GM18909 (cell line): ENCODE data around the gene ABCA4.
"Not testable (repeated sequence)": the region's sequence is repeated elsewhere in the genome, so short reads cannot be mapped to it uniquely, and the experiment has no call there.

ENCODE experiments used
- ATAC-seq: cut with Tn5 transposase; IDR thresholded peaks from one replicate; pipeline ENCODE4 v1.9.1; 2021; ENCODE audit warnings: mild to moderate bottlenecking; ENCODE audit not compliant: unreplicated experiment, poor library complexity

Gene ABCA4

GRCh38 chr1:94120991-94121390, at the start of gene ABCA4:
ABCA4 (minus strand) TSS chr1:94121148; CDS start chr1:94121045, 103 bp downstream.
- no peak for ATAC-seq

GRCh38 chr1:94169126-94169525, 48.2 kb upstream of the ABCA4 start:
- no peak for ATAC-seq

GRCh38 chr1:94165843-94166242, 44.9 kb upstream of the ABCA4 start:
- no peak for ATAC-seq

DNA sequence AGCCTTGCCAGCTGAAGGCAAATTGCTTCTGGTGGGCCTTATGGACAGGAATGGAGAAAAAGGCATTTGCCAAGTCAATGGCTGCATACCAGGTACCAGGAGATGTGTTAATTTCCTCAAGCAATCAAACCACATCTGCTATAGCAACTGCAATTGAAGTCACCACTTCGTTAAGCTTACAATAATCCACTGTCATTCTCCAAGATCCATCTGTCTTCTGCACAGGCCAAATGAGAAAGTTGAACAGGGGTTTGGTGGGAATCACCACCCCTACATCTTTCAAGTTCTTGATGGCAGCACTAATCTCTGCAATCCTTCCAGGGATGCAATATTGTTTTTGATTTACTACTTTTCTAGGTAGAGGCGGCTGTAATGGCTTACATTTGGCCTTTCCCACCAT, 43.9 kb upstream of the ABCA4 start:
- ATAC-seq: not testable (repeated sequence)

DNA sequence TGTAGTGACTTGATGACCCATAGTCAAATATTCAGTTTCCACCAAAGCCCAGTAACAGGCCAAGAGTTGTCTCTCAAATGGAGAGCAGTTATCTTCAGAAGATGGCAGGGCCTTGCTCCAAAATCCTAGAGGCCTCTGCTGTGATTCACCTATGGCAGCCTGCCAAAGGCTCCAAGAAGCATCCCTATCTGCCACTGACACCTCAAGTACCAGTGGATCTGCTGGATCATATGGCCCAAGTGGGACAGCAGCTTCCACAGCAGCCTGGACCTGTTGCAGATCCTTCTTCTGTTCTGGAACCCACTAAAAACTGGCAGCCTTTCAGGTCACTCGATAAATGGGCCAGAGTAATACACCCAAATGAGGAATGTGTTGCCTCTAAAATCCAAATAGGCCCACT, 43.2 kb upstream of the ABCA4 start:
- ATAC-seq: not testable (repeated sequence)

GRCh38 chr1:94163249-94163648, 42.3 kb upstream of the ABCA4 start:
- not testable (repeated sequence) for ATAC-seq

DNA sequence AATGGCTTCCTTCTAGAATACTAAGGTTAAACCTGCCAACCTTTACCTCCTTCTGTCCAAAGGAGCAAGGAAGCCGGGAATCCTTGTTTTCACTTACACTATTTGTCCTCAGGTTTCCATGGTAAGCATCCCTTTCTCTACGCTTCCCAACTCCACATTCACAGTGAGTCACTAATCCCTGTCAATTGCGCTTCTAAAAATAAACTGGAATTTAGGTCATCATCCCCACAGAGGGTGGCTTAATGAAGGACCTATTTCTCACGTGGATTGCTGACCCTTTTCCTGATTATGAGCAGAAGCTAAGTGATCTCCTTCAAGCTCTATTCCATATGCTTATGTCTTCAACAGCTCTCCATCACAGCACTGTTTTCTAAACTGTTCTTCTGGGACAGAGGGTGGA, 39.9 kb upstream of the ABCA4 start:
- ATAC-seq: no peak

GRCh38 chr1:94156096-94156625, 35.2 kb upstream of the ABCA4 start:
- no peak for ATAC-seq

DNA sequence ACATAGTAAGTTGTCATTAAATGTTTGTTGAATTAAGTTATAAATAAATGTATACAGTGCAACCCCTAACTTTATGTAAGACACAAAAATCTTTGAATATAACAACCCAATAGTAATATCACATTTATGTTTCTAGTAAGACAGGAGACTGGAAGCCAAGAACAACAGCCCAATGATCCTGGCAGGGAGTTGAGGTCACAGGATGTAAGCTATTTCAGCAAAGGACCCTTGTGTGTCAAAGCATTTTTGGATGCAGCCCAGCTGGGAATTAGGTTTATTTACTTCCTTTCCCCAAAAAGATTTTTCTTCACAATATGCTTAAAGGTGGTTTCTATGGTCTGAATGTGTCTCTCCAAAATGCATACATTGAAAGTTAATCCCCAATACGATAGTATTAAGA, 34.0 kb upstream of the ABCA4 start:
- ATAC-seq: no peak

DNA sequence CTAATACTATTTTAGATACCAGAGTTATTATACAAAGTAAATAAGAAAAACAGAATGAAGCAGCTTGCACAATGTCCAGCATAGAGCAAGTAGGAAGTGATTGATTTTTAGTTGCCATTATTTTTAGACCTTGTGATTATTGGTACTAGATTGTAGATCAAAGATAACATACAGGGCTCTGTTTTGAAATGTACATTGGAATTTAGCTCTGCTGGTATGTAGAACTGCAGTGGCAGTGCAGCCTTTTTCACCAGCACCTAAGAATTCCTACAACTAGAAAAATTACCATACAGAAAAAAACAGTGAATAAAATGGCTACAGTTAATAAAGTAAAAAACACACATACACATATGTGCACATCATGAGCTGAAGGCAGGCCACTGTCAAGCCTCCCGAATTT, 32.2 kb upstream of the ABCA4 start:
- ATAC-seq: no peak

GRCh38 chr1:94149166-94149565, 28.2 kb upstream of the ABCA4 start:
- ATAC-seq: not testable (repeated sequence)

GRCh38 chr1:94146273-94146672, 25.3 kb upstream of the ABCA4 start:
- no peak for ATAC-seq

DNA sequence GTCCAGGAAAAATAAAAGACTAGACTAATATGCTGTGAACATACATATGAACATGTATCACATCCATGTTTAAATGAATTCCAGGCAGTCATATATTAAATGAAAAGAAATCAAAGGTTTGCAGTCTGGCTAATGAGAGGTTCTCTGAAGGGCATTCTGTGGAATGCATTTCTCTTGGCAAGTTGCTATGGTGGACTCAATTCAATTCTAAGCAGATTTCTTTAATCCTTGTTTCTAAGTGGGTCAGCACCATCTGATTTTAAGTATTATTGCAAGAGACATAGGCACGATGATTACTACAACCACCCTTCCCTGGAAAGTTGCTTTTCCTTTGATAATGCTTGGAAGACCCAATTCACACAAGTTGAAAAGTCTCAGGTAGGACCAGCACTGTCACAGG, 23.9 kb upstream of the ABCA4 start:
- ATAC-seq: no peak

DNA sequence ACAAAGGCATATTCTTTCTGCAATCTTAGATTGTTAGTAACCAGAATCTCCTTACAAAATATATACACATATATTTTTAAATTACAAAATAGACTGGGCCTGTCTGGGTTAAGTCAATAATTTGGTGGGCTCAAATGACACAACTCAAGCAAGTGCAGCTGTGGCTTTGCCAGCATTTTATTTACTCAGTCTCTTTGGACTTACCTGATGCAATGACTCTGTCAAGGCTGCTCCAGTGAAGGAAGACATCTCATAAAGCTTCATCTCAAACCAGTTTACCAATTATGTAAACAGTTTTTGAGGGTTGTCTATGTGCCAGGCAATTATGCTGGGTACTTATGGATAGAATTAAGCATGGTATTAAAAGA, 22.8 kb upstream of the ABCA4 start:
- ATAC-seq: no peak

DNA sequence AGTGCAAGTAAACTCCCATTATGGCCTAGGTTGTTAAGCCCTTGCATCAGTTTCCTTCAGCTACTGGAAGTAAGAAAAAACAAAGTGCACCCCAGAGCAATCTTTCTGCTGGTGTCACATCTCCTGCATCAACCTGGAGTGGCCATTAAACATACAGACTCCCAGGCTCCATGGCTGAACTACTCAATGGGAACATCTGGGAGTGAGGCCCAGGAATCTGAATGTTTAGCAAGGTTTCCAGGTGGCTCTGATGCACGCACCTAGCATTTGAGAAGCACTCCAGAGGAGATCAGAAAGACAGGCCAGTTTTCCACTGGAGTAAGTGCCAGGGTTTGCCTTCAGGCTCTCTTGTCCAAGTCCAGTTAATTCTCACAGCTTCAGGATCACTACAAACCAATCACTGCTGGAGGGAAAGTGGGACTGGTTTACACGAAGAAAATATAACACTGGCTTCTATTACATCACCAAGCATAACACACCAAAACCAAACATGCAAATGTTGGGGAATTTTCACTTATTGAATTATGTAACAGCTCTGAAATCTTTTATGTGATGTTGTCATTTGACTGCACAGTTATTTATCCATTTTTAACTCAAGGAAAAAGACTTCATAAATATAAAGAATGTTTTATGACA, 22.3 kb upstream of the ABCA4 start:
- ATAC-seq: no peak

DNA sequence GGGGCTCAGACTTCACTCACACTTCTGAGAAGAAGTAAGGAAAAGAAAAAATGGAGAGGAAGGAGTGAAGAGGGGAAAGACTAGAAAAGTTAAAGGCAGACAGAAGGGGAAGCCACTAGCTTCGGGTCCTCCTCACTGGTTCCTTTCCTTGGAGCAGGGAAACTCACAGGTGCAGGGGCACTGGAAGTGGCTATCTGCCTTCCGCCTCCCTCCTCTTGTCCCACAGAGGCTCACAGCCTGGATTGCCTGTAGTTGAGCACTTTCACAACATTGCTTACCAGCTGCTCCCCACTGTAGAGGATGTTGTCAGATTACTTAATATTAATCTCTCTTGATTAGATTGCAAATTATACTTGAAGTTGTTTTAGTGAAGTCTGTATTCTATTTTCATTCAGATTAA, 21.6 kb upstream of the ABCA4 start:
- ATAC-seq: no peak

- ATAC-seq: no peak
Observed at GRCh38 chr1:94142022-94142421, 21.1 kb upstream of the ABCA4 start.

DNA sequence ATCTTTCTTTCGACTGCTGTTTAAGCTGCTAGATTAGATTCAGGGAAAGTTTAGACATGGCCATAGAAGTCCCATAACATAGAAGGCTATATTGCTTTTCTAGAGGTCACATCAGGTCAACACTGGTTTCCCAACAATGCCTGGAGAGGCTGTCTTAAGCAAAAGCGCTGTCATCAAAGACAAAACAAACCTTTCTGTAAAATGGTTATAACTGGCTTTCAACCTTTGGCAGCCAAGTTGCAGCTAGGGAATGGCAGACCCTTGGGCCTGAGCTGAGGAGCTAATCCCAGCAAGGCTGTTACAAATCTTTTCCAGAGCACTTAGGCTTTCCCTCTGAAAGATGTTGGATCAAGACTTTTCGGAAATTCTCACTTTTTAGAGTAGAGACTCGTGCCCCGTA, 11.2 kb upstream of the ABCA4 start:
- ATAC-seq: no peak

GRCh38 chr1:94130851-94131595, 10.1 kb upstream of the ABCA4 start:
- no peak for ATAC-seq

DNA sequence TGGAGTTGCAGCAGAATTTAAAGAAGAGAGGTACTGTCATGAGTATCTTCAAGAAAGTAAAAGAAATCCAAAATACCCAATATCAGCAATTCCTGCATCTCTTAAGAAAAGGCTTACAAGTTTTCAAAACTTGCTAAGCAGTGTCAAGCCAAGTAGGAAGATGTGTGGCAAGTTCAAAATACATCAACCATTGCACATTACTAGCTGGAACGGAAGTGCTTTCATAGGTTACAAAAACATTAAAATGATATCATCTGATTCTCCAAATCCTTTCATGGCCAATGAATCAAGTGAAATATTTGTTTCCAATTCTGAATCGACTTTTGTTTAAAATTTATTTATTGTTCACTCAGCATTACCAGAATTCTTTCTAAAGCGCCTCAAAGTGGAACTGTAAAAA, 5.7 kb upstream of the ABCA4 start:
- no peak for ATAC-seq

GRCh38 chr1:94125551-94126514, 4.9 kb upstream of the ABCA4 start:
- ATAC-seq: no peak
